GM23248 (cell line): Measurements from ENCODE around the gene CPVL.

Experiments
- EZH2 ChIP-seq: fragments of 200-600 bp; sonication (generic); IDR thresholded peaks from 2 replicates; pipeline ENCODE4 v1.6.1; 2018; ENCODE audit warnings: antibody characterized with exemption, mild to moderate bottlenecking; ENCODE audit not compliant: insufficient read depth, poor library complexity, severe bottlenecking
- EZH2phosphoT487 ChIP-seq: fragments of 200-600 bp; sonication (generic); IDR thresholded peaks from 2 replicates; pipeline ENCODE4 v1.6.1; 2018; ENCODE audit warnings: antibody characterized with exemption, moderate library complexity, mild to moderate bottlenecking, low read depth; ENCODE audit not compliant: insufficient read depth

- TF ChIP-seq EZH2 (no peak), EZH2phosphoT487 (no peak)
Observed at GRCh38 chr7:29126804-29127203, 19.5 kb downstream of the CPVL start.
